ENCODE results near the gene TMEM87A. TPM values are rescaled to one million over a fixed set of nuclear protein-coding genes. Genes with fewer than 3 reads are reported as not detected.
"Not testable (repeated sequence)": the region's sequence is repeated elsewhere in the genome, so short reads cannot be mapped to it uniquely, and the experiment has no call there.

The TMEM87A gene
- 10 to 100 TPM; 26.6 to 28.4 TPM for total RNA-seq

- peaks cover 17% of the 10 kb centered on the region for H3K36me3 Mint-ChIP-seq (ENCODE audit: low read depth)
- H3K4me3 Mint-ChIP-seq = peak within 1 kb of the TSS; percentile 99
- peak; percentile 98 for DNase-seq
- no peaks in the 10 kb centered on the region for H3K9me3 Mint-ChIP-seq
- H3K27me3 Mint-ChIP-seq (ENCODE audit: low read depth) = no peaks in the 10 kb centered on the region
- H3K4me1 Mint-ChIP-seq (ENCODE audit: low read depth) = peaks cover 45% of the 10 kb centered on the region
- intact Hi-C loops (cut with micrococcal nuclease) = loop anchor here (1.0 to 10.0 kb wide), 13 partner anchors 42 to 912 kb away; partner anchors contain the start of genes CCNDBP1, CDAN1, HAUS2 and LRRC57
- H3K27ac Mint-ChIP-seq = peak within 1 kb of the TSS; percentile 99
- CTCF ChIA-PET = no interaction called here
Observed at GRCh38 chr15:42272939-42273899, at the start of gene TMEM87A, which contains the start of gene GANC. TMEM87A (minus strand) TSS chr15:42273433; CDS start chr15:42273398, 35 bp downstream. GANC (plus strand) TSS chr15:42273201; CDS start chr15:42274482, 1,281 bp downstream.

GRCh38 chr15:42319206-42319605 lies 46.0 kb upstream of the TMEM87A start:
- Mint-ChIP-seq H3K4me1 (ENCODE audit: low read depth) (no peaks in the 10 kb centered on the region), H3K4me3 (no peak overlapping the region), H3K27me3 (ENCODE audit: low read depth) (no peaks in the 10 kb centered on the region), H3K36me3 (ENCODE audit: low read depth) (peaks cover 11% of the 10 kb centered on the region), H3K27ac (no peak overlapping the region), H3K9me3 (no peaks in the 10 kb centered on the region)
- intact Hi-C loops (cut with micrococcal nuclease) = no loop called here
- no peak for DNase-seq
- CTCF ChIA-PET = interaction anchor here (0.6 kb wide), 1 partner anchor 559 kb away, joined by 3 read pairs; no protein-coding TSS in a partner anchor

GRCh38 chr15:42316282-42316805 lies 43.1 kb upstream of the TMEM87A start:
- H3K27ac Mint-ChIP-seq; H3K4me1 Mint-ChIP-seq (ENCODE audit: low read depth); H3K27me3 Mint-ChIP-seq (ENCODE audit: low read depth); intact Hi-C loops (cut with micrococcal nuclease); H3K36me3 Mint-ChIP-seq (ENCODE audit: low read depth); H3K4me3 Mint-ChIP-seq; CTCF ChIA-PET; H3K9me3 Mint-ChIP-seq; DNase-seq: not testable (repeated sequence)

- Mint-ChIP-seq H3K4me3 (no peak overlapping the region), H3K27me3 (ENCODE audit: low read depth) (no peaks in the 10 kb centered on the region), H3K36me3 (ENCODE audit: low read depth) (peaks cover 12% of the 10 kb centered on the region), H3K9me3 (no peaks in the 10 kb centered on the region), H3K27ac (no peak overlapping the region), H3K4me1 (ENCODE audit: low read depth) (no peaks in the 10 kb centered on the region)
- DNase-seq = no peak
- CTCF ChIA-PET = no interaction called here
- intact Hi-C loops (cut with micrococcal nuclease) = loop anchor here (1.0 kb wide), 1 partner anchor 42 kb away; the partner anchor contains the start of genes GANC and TMEM87A
Observed at GRCh38 chr15:42315521-42315920, 42.3 kb upstream of the TMEM87A start.

- Mint-ChIP-seq H3K4me3 (no peak overlapping the region), H3K9me3 (no peaks in the 10 kb centered on the region), H3K36me3 (ENCODE audit: low read depth) (peaks cover 14% of the 10 kb centered on the region), H3K27me3 (ENCODE audit: low read depth) (no peaks in the 10 kb centered on the region), H3K27ac (no peak overlapping the region), H3K4me1 (ENCODE audit: low read depth) (no peaks in the 10 kb centered on the region)
- CTCF ChIA-PET = no interaction called here
- intact Hi-C loops (cut with micrococcal nuclease) = loop anchor here (1.0 kb wide), 1 partner anchor 42 kb away; the partner anchor contains the start of genes GANC and TMEM87A
- DNase-seq = no peak
Observed at GRCh38 chr15:42314818-42315217, 41.6 kb upstream of the TMEM87A start.

- intact Hi-C loops (cut with micrococcal nuclease) = no loop called here
- Mint-ChIP-seq H3K4me1 (ENCODE audit: low read depth) (no peaks in the 10 kb centered on the region), H3K27ac (no peak overlapping the region), H3K27me3 (ENCODE audit: low read depth) (no peaks in the 10 kb centered on the region), H3K9me3 (no peaks in the 10 kb centered on the region), H3K4me3 (no peak overlapping the region), H3K36me3 (ENCODE audit: low read depth) (peaks cover 14% of the 10 kb centered on the region)
- CTCF ChIA-PET = interaction anchor here (0.6 kb wide), 1 partner anchor 436 kb away, joined by 3 read pairs; no protein-coding TSS in a partner anchor
- DNase-seq = no peak
Observed at GRCh38 chr15:42313463-42313862, 40.2 kb upstream of the TMEM87A start.

- Mint-ChIP-seq H3K4me1 (ENCODE audit: low read depth) (no peaks in the 10 kb centered on the region), H3K9me3 (peaks cover 14% of the 10 kb centered on the region), H3K27me3 (ENCODE audit: low read depth) (no peaks in the 10 kb centered on the region), H3K4me3 (no peak overlapping the region), H3K36me3 (ENCODE audit: low read depth) (peaks cover 12% of the 10 kb centered on the region), H3K27ac (no peak overlapping the region)
- intact Hi-C loops (cut with micrococcal nuclease) = no loop called here
- no peak for DNase-seq
- CTCF ChIA-PET = no interaction called here
Observed at GRCh38 chr15:42306681-42307080, 33.4 kb upstream of the TMEM87A start.

- H3K27me3 Mint-ChIP-seq (ENCODE audit: low read depth); H3K27ac Mint-ChIP-seq; H3K4me1 Mint-ChIP-seq (ENCODE audit: low read depth); DNase-seq; H3K4me3 Mint-ChIP-seq; intact Hi-C loops (cut with micrococcal nuclease); CTCF ChIA-PET: not testable (repeated sequence)
- Mint-ChIP-seq H3K36me3 (ENCODE audit: low read depth) (peaks cover 27% of the 10 kb centered on the region), H3K9me3 (peaks cover 14% of the 10 kb centered on the region)
Observed at GRCh38 chr15:42301004-42301403, 27.8 kb upstream of the TMEM87A start.

GRCh38 chr15:42289166-42289565 lies 15.9 kb upstream of the TMEM87A start:
- no peak for DNase-seq
- H3K9me3 Mint-ChIP-seq = no peaks in the 10 kb centered on the region
- H3K4me3 Mint-ChIP-seq = no peak overlapping the region
- no peaks in the 10 kb centered on the region for H3K4me1 Mint-ChIP-seq (ENCODE audit: low read depth)
- no peaks in the 10 kb centered on the region for H3K27me3 Mint-ChIP-seq (ENCODE audit: low read depth)
- peaks cover 22% of the 10 kb centered on the region for H3K36me3 Mint-ChIP-seq (ENCODE audit: low read depth)
- H3K27ac Mint-ChIP-seq = no peak overlapping the region
- CTCF ChIA-PET = no interaction called here
- intact Hi-C loops (cut with micrococcal nuclease) = no loop called here

- Mint-ChIP-seq H3K4me3 (no peak overlapping the region), H3K4me1 (ENCODE audit: low read depth) (no peaks in the 10 kb centered on the region), H3K27me3 (ENCODE audit: low read depth) (no peaks in the 10 kb centered on the region), H3K9me3 (no peaks in the 10 kb centered on the region), H3K36me3 (ENCODE audit: low read depth) (peaks cover 24% of the 10 kb centered on the region), H3K27ac (no peak overlapping the region)
- CTCF ChIA-PET = no interaction called here
- no peak for DNase-seq
- intact Hi-C loops (cut with micrococcal nuclease) = no loop called here
Observed at GRCh38 chr15:42287931-42288330, 14.7 kb upstream of the TMEM87A start.

GRCh38 chr15:42286445-42287029 lies 13.3 kb upstream of the TMEM87A start:
- Mint-ChIP-seq H3K27me3 (ENCODE audit: low read depth) (no peaks in the 10 kb centered on the region), H3K36me3 (ENCODE audit: low read depth) (peaks cover 16% of the 10 kb centered on the region), H3K4me3 (no peak overlapping the region), H3K4me1 (ENCODE audit: low read depth) (no peaks in the 10 kb centered on the region), H3K9me3 (no peaks in the 10 kb centered on the region), H3K27ac (no peak overlapping the region)
- intact Hi-C loops (cut with micrococcal nuclease) = no loop called here
- DNase-seq = no peak
- CTCF ChIA-PET = no interaction called here

- no peak overlapping the region for H3K4me3 Mint-ChIP-seq
- peaks cover 19% of the 10 kb centered on the region for H3K36me3 Mint-ChIP-seq (ENCODE audit: low read depth)
- intact Hi-C loops (cut with micrococcal nuclease) = no loop called here
- no peak overlapping the region for H3K27ac Mint-ChIP-seq
- no peaks in the 10 kb centered on the region for H3K27me3 Mint-ChIP-seq (ENCODE audit: low read depth)
- DNase-seq = no peak
- CTCF ChIA-PET = no interaction called here
- no peaks in the 10 kb centered on the region for H3K4me1 Mint-ChIP-seq (ENCODE audit: low read depth)
- no peaks in the 10 kb centered on the region for H3K9me3 Mint-ChIP-seq
Observed at GRCh38 chr15:42285034-42285433, 11.8 kb upstream of the TMEM87A start.
